Measurements from ENCODE around the gene DDX21. TPM values are rescaled to one million over a fixed set of nuclear protein-coding genes. Genes with fewer than 3 reads are reported as not detected.

The DDX21 gene
- total and polyA plus RNA-seq, 2 of the 13 experiments (the other 11 are each of a cell fraction or from before 2014, with no cell fraction given) = 52.5 to 147 TPM

DNA sequence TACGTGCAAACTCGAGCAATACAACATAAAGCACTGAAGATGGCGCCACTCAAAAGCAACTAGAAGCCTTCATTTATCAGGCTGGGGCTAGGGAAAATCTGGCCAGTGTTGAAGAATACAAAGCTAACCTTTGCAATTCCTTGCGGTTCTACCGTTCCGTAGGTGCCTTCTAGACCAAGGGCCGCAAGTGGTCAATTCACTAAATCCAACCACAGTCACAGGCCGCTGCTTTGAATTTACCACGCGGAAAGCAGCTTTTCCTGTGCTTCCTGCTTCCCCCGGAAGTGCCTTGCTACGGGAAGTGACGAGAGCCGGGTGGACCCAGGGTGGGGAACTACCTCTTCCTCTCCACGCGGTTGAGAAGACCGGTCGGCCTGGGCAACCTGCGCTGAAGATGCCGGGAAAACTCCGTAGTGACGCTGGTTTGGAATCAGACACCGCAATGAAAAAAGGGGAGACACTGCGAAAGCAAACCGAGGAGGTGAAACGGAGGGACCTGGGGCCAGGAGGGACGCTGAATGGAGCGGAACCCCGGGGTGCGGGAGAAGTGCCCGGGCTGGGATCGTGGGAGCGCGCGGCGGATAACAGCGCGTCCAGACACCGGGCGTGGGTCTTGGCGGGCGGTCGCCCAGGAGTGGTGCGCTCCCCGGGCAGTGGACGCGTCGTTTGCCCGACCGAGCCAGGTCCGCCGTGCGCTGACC, at the start of gene DDX21 (continued):
- TF ChIP-seq, protein P1, sequence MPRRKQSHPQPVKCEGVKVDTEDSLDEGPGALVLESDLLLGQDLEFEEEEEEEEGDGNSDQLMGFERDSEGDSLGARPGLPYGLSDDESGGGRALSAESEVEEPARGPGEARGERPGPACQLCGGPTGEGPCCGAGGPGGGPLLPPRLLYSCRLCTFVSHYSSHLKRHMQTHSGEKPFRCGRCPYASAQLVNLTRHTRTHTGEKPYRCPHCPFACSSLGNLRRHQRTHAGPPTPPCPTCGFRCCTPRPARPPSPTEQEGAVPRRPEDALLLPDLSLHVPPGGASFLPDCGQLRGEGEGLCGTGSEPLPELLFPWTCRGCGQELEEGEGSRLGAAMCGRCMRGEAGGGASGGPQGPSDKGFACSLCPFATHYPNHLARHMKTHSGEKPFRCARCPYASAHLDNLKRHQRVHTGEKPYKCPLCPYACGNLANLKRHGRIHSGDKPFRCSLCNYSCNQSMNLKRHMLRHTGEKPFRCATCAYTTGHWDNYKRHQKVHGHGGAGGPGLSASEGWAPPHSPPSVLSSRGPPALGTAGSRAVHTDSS (CRISPR knock-in tag; conservative IDR thresholded peaks at IDR 0.05) = no peak; the same call in 1 of the 2 replicates
- TF ChIP-seq, protein P2, sequence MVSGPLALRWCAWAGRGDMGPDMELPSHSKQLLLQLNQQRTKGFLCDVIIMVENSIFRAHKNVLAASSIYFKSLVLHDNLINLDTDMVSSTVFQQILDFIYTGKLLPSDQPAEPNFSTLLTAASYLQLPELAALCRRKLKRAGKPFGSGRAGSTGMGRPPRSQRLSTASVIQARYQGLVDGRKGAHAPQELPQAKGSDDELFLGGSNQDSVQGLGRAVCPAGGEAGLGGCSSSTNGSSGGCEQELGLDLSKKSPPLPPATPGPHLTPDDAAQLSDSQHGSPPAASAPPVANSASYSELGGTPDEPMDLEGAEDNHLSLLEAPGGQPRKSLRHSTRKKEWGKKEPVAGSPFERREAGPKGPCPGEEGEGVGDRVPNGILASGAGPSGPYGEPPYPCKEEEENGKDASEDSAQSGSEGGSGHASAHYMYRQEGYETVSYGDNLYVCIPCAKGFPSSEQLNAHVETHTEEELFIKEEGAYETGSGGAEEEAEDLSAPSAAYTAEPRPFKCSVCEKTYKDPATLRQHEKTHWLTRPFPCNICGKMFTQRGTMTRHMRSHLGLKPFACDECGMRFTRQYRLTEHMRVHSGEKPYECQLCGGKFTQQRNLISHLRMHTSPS (CRISPR knock-in tag; IDR thresholded peaks at IDR 0.05; ENCODE audit: low read depth) = no peak
- TF ChIP-seq ZNF747 (CRISPR knock-in tag; IDR thresholded peaks at IDR 0.05; ENCODE audit: borderline replicate concordance) = peak; percentile 61; the same call in 1 of the 2 replicates
- TF ChIP-seq, protein P3, sequence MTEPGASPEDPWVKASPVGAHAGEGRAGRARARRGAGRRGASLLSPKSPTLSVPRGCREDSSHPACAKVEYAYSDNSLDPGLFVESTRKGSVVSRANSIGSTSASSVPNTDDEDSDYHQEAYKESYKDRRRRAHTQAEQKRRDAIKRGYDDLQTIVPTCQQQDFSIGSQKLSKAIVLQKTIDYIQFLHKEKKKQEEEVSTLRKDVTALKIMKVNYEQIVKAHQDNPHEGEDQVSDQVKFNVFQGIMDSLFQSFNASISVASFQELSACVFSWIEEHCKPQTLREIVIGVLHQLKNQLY (CRISPR knock-in tag; IDR thresholded peaks at IDR 0.05) = peak; percentile 43; the same call in 1 of the 2 replicates
- peak; percentile 97 for TF ChIP-seq SIN3B (IDR thresholded peaks at IDR 0.05; ENCODE audit: low read length)
- TF ChIP-seq FOXP1 (IDR thresholded peaks at IDR 0.05) = no peak
- TF ChIP-seq FOXP1 (CRISPR knock-in tag; IDR thresholded peaks at IDR 0.05) = 0 out of 2 replicates have a peak, but pooled peaks have one; percentile 10
- peak; percentile 80; the same call in 1 of the 2 replicates for TF ChIP-seq SRY (CRISPR knock-in tag; IDR thresholded peaks at IDR 0.05)
- 0 out of 2 replicates have a peak, but pooled peaks have one; percentile 41 for TF ChIP-seq TSC22D2 (CRISPR knock-in tag; IDR thresholded peaks at IDR 0.05; ENCODE audit: borderline replicate concordance)
- TF ChIP-seq STAG1 (CRISPR knock-in tag; IDR thresholded peaks at IDR 0.05) = peak; percentile 27; the same call in 1 of the 2 replicates
- TF ChIP-seq, protein P4, sequence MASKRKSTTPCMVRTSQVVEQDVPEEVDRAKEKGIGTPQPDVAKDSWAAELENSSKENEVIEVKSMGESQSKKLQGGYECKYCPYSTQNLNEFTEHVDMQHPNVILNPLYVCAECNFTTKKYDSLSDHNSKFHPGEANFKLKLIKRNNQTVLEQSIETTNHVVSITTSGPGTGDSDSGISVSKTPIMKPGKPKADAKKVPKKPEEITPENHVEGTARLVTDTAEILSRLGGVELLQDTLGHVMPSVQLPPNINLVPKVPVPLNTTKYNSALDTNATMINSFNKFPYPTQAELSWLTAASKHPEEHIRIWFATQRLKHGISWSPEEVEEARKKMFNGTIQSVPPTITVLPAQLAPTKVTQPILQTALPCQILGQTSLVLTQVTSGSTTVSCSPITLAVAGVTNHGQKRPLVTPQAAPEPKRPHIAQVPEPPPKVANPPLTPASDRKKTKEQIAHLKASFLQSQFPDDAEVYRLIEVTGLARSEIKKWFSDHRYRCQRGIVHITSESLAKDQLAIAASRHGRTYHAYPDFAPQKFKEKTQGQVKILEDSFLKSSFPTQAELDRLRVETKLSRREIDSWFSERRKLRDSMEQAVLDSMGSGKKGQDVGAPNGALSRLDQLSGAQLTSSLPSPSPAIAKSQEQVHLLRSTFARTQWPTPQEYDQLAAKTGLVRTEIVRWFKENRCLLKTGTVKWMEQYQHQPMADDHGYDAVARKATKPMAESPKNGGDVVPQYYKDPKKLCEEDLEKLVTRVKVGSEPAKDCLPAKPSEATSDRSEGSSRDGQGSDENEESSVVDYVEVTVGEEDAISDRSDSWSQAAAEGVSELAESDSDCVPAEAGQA (IDR thresholded peaks at IDR 0.05; ENCODE audit: low read depth) = peak; percentile 67; the same call in 1 of the 2 replicates
- TF ChIP-seq, protein P4 (CRISPR knock-in tag; IDR thresholded peaks at IDR 0.05; ENCODE audit: borderline replicate concordance) = no peak
- peak; percentile 65; the same call in 1 of the 2 replicates for TF ChIP-seq SMAD9 (CRISPR knock-in tag; IDR thresholded peaks at IDR 0.05)
- no peak for TF ChIP-seq ZNF160 (CRISPR knock-in tag; IDR thresholded peaks at IDR 0.05)

All from HepG2 (cell line).